H1 (cell line): ENCODE results near the gene MOCS1. TPM values are rescaled to one million over a fixed set of nuclear protein-coding genes. Genes with fewer than 3 reads are reported as not detected.

ENCODE experiments used
- CTCF ChIA-PET: fragments of 300-600 bp; sonication (Branson Sonifier 250); formaldehyde crosslinking; loops from one replicate; lab custom pipeline; 2021; ENCODE audit not compliant: partially characterized antibody; lab: Charles Lee
- POLR2A ChIA-PET: fragments of 300-600 bp; sonication (Branson Sonifier 250); formaldehyde crosslinking; loops from one replicate; lab custom pipeline; 2021; ENCODE audit warnings: inconsistent platforms; ENCODE audit not compliant: partially characterized antibody; lab: Charles Lee
- DNase-seq, 2 experiments: peaks; one replicate each; pipeline versions ENCODE4 v3.0.0 to v3.0.0-alpha.2; 2010 to 2022; ENCODE audit warnings: low spot score in 2 of 2, low read depth in 1 of 2, mixed read lengths in 1 of 2
- FAIRE-seq: peaks from 2 replicates; lab custom pipeline; 2011; peaks lifted over from hg19 to GRCh38; lab: Jason Lieb, UNC
- H2AFZ ChIP-seq: 2 replicates; pipeline ENCODE4 v1.8.1; 2012; ENCODE audit warnings: low read length, inconsistent platforms
- H2AK5ac ChIP-seq: 2 replicates; pipeline ENCODE4 v1.6.1; 2013; ENCODE audit warnings: low read depth, low read length
- H2BK120ac ChIP-seq: replicated peaks from 2 replicates; pipeline ENCODE3; 2013; ENCODE audit warnings: low read depth, low read length, inconsistent platforms
- H2BK12ac ChIP-seq: 2 replicates; pipeline ENCODE4 v1.6.1; 2013; ENCODE audit warnings: low read depth, low read length
- H2BK15ac ChIP-seq: 2 replicates; pipeline ENCODE4 v1.6.1; 2013; ENCODE audit warnings: low read length
- H2BK20ac ChIP-seq: 2 replicates; pipeline ENCODE4 v1.6.1; 2013; ENCODE audit warnings: low read length
- H2BK5ac ChIP-seq: 2 replicates; pipeline ENCODE4 v1.6.1; 2013; ENCODE audit warnings: low read depth, low read length
- H3K14ac ChIP-seq: 2 replicates; pipeline ENCODE4 v1.6.1; 2013; ENCODE audit warnings: inconsistent platforms; ENCODE audit not compliant: insufficient read length
- H3K18ac ChIP-seq: 2 replicates; pipeline ENCODE4 v1.6.1; 2013; ENCODE audit warnings: low read length; ENCODE audit errors: extremely low read depth
- H3K23ac ChIP-seq: 2 replicates; pipeline ENCODE4 v1.6.1; 2013; ENCODE audit warnings: inconsistent platforms; ENCODE audit not compliant: insufficient read length
- H3K23me2 ChIP-seq: 2 replicates; pipeline ENCODE4 v1.6.1; 2013; ENCODE audit warnings: low read depth, low read length
- H3K27ac ChIP-seq: 2 replicates; pipeline ENCODE4 v1.6.1; 2011; ENCODE audit warnings: low read depth, low read length, inconsistent platforms
- H3K27me3 ChIP-seq, 4 experiments: replicated peaks in 1 of 4; 1 replicate in 1 of 4; 2 replicates in 3 of 4; pipeline versions ENCODE4 v1.6.1 to v1.8.1; 2011 to 2013; ENCODE audit warnings: low read length in 3 of 4, mild to moderate bottlenecking in 3 of 4, inconsistent platforms in 2 of 4, mixed read lengths in 2 of 4, moderate library complexity in 1 of 4; ENCODE audit not compliant: control insufficient read depth in 3 of 4, insufficient read depth in 3 of 4; ENCODE audit errors: extremely low read depth in 1 of 4
- H3K36me3 ChIP-seq, 4 experiments: 2 replicates each; pipeline versions ENCODE4 v1.6.1 to v1.8.1; 2011 to 2013; ENCODE audit warnings: mild to moderate bottlenecking in 4 of 4, low read length in 3 of 4, moderate library complexity in 2 of 4, control low read depth in 1 of 4, inconsistent platforms in 1 of 4; ENCODE audit not compliant: insufficient read depth in 4 of 4, control insufficient read depth in 2 of 4
- H3K4ac ChIP-seq: replicated peaks from 2 replicates; pipeline ENCODE3; 2013; ENCODE audit warnings: low read length, low read depth, mixed read lengths, inconsistent platforms; ENCODE audit not compliant: insufficient read length
- H3K4me1 ChIP-seq, 4 experiments: replicated peaks in 1 of 4; 1 replicate in 1 of 4; 2 replicates in 3 of 4; pipeline versions ENCODE4 v1.6.1 to v1.8.1; 2011 to 2013; ENCODE audit warnings: low read length in 3 of 4, inconsistent platforms in 2 of 4, mixed read lengths in 1 of 4; ENCODE audit not compliant: insufficient read depth in 4 of 4, control insufficient read depth in 3 of 4
- H3K4me2 ChIP-seq, 2 experiments: 2 replicates each; pipeline versions ENCODE4 v1.6.1 to v1.8.1; 2011 to 2013; ENCODE audit warnings: low read depth in 2 of 2, low read length in 2 of 2, control low read depth in 1 of 2, inconsistent platforms in 1 of 2, mild to moderate bottlenecking in 1 of 2; ENCODE audit not compliant: insufficient read depth in 1 of 2
- H3K4me3 ChIP-seq, 4 experiments: fragments of 200-600, 300-600 bp in 1 of 4; sonication (generic), shearing (Covaris generic), sonication (Bioruptor Twin) in 1 of 4; 2 replicates each; pipeline versions ENCODE4 v1.5.1 to v1.8.1; 2011 to 2016; ENCODE audit warnings: low read length in 4 of 4, low read depth in 3 of 4, control low read depth in 2 of 4, inconsistent platforms in 2 of 4, mild to moderate bottlenecking in 2 of 4, mixed read lengths in 1 of 4, moderate library complexity in 1 of 4; ENCODE audit not compliant: insufficient read depth in 2 of 4; ENCODE audit errors: extremely low read depth in 1 of 4
- H3K56ac ChIP-seq: replicated peaks from 2 replicates; pipeline ENCODE3; 2013; ENCODE audit warnings: low read depth, mild to moderate bottlenecking, mixed read lengths, low read length, inconsistent platforms; ENCODE audit not compliant: insufficient read length
- H3K79me1 ChIP-seq: 2 replicates; pipeline ENCODE4 v1.6.1; 2013; ENCODE audit warnings: low read depth, low read length, control low read depth
- H3K79me2 ChIP-seq, 2 experiments: 2 replicates each; pipeline versions ENCODE4 v1.6.1 to v1.8.1; 2012 to 2013; ENCODE audit warnings: low read length in 2 of 2, mild to moderate bottlenecking in 2 of 2, inconsistent platforms in 1 of 2; ENCODE audit not compliant: insufficient read depth in 2 of 2, control insufficient read depth in 1 of 2
- H3K9ac ChIP-seq, 4 experiments: replicated peaks in 1 of 4; 1 replicate in 1 of 4; 2 replicates in 3 of 4; pipeline versions ENCODE4 v1.6.1 to v1.8.1; 2011 to 2013; ENCODE audit warnings: low read depth in 3 of 4, low read length in 3 of 4, control low read depth in 2 of 4, mild to moderate bottlenecking in 2 of 4, moderate library complexity in 2 of 4, inconsistent platforms in 1 of 4; ENCODE audit errors: extremely low read depth in 1 of 4
- H3K9me3 ChIP-seq, 2 experiments: 2 replicates each; pipeline versions ENCODE4 v1.6.1 to v1.8.1; 2012 to 2013; ENCODE audit warnings: mild to moderate bottlenecking in 2 of 2, moderate library complexity in 2 of 2, control low read depth in 1 of 2, inconsistent platforms in 1 of 2, low read depth in 1 of 2, low read length in 1 of 2, mixed read lengths in 1 of 2; ENCODE audit not compliant: insufficient read depth in 2 of 2
- H4K20me1 ChIP-seq, 2 experiments: replicated peaks in 1 of 2; 2 replicates each; pipeline versions ENCODE3 to v1.8.1; 2011 to 2013; ENCODE audit warnings: inconsistent platforms in 2 of 2, low read length in 2 of 2, mild to moderate bottlenecking in 1 of 2; ENCODE audit not compliant: insufficient read depth in 2 of 2, control insufficient read depth in 1 of 2
- H4K5ac ChIP-seq: 2 replicates; pipeline ENCODE4 v1.6.1; 2013; ENCODE audit warnings: low read length, low read depth, mixed read lengths, inconsistent platforms; ENCODE audit not compliant: insufficient read length
- H4K8ac ChIP-seq: 2 replicates; pipeline ENCODE4 v1.8.0; 2013; ENCODE audit warnings: mild to moderate bottlenecking, moderate library complexity, low read length, inconsistent platforms; ENCODE audit not compliant: insufficient read depth; ENCODE audit errors: extremely low read depth
- H4K91ac ChIP-seq: replicated peaks from 2 replicates; pipeline ENCODE3; 2013; ENCODE audit warnings: low read length, mixed read lengths, inconsistent platforms; ENCODE audit not compliant: insufficient read length
- ASH2L ChIP-seq: fragments of 200-600, 300-600 bp; sonication (generic); IDR thresholded peaks from one replicate; pipeline ENCODE4 v1.7.1; 2017; ENCODE audit warnings: low read length
- CTBP2 ChIP-seq: IDR thresholded peaks from 2 replicates; pipeline ENCODE4 v1.7.0; 2011; ENCODE audit warnings: borderline replicate concordance, mild to moderate bottlenecking, moderate library complexity, mixed read lengths, low read length; ENCODE audit not compliant: insufficient read depth, insufficient read length
- E2F6 ChIP-seq: IDR thresholded peaks from 2 replicates; pipeline ENCODE4 v1.6.1; 2012; ENCODE audit warnings: inconsistent platforms
- SAP30 ChIP-seq: fragments of 300-600 bp; sonication (generic); IDR thresholded peaks from 2 replicates; pipeline ENCODE4 v1.7.1; 2012; ENCODE audit warnings: low read length, moderate library complexity, mild to moderate bottlenecking, inconsistent platforms; ENCODE audit not compliant: insufficient read depth, insufficient replicate concordance
- SP1 ChIP-seq: IDR thresholded peaks from 2 replicates; pipeline ENCODE4 v1.6.1; 2011; ENCODE audit warnings: low read depth, low read length
- SUZ12 ChIP-seq: fragments of 200-600 bp; sonication (generic); IDR thresholded peaks from 2 replicates; pipeline ENCODE4 v1.6.1; 2012; ENCODE audit warnings: mild to moderate bottlenecking, inconsistent platforms, low read length, moderate library complexity, mixed read lengths
- TAF1 ChIP-seq: IDR thresholded peaks from 2 replicates; pipeline ENCODE4 v1.6.1; 2011; ENCODE audit warnings: mild to moderate bottlenecking, low read depth, low read length
- ZNF274 ChIP-seq: IDR thresholded peaks from 2 replicates; pipeline ENCODE4 v1.7.0; 2012; ENCODE audit warnings: low read length, borderline replicate concordance; ENCODE audit errors: extremely low read depth
- WGBS, 2 experiments: shearing (Covaris generic) in 1 of 2; methylation state at CpG; one replicate each; pipeline versions ENCODE4 v1.1.6 to v1.1.7; 2013 to 2015; ENCODE audit warnings: low lambda C conversion rate in 2 of 2, mixed read lengths in 2 of 2, inconsistent platforms in 1 of 2, low coverage in 1 of 2, missing lambda C conversion rate in 1 of 2; ENCODE audit not compliant: insufficient replicate concordance in 2 of 2, insufficient coverage in 1 of 2, insufficient read length in 1 of 2; ENCODE audit errors: extremely low coverage in 1 of 2, missing lambda C conversion rate in 1 of 2; 5-methylcytosine and 5-hydroxymethylcytosine counted together
- polyA plus RNA-seq, 7 experiments: library from polyadenylated mRNA; depleted of rRNA in 3 of 7; stranded (reverse) in 5 of 7; unstranded in 2 of 7; fragments of >200 nt in 5 of 7; fragments of 200-250 nt in 2 of 7; gene quantifications; 1 replicate in 5 of 7; 2 replicates in 1 of 7; 4 replicates in 1 of 7; pipeline versions ENCODE4 v1.2.1 to v1.2.3, GENCODE V29; 2011 to 2013; ENCODE audit warnings: missing spikeins in 2 of 7, mixed read lengths in 2 of 7
- total RNA-seq: library from RNA; stranded (reverse); fragmentation: NEBNext Ultra II Directional; extraction: Animal tissue kit (Norgen Biotek cat#: 25700); gene quantifications from 2 replicates; pipeline ENCODE4 v1.2.1, GENCODE V29; 2021

Gene MOCS1
- total and polyA plus RNA-seq, 2 of the 8 experiments (the other 6 are each of a cell fraction or from before 2014, with no cell fraction given): 13.4 to 19.7 TPM

DNA sequence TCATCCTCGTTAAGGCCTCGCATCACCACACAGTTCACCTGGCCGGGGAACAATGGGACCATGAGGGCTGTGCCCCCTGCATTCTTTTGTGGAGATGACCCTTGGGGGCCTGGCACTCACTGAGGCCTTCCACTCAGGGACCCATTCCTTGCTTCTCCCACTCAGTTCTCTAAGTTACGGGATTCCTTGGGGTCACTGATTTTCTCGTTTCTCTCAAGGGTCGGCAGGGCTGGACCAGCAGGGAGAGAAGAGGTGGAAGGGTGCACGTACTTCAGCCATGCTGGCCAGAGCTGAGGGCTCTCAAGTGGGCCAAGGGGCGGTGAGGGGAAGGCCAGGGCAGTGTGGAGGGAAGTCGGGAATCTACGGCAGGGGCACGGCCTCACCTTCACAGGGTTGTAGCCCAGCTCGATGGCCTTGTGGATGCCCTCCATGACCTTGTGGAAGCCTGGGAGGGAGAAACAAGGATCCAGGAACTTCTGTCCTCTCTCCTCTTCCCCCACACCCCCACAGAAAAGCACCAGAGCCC is 20.8 kb downstream of the MOCS1 start:
- no peak overlapping the region for H3K4me3 ChIP-seq
- POLR2A ChIA-PET: no interaction called here
- H4K8ac ChIP-seq: no peak overlapping the region
- no peak overlapping the region for H2BK20ac ChIP-seq
- no peak for DNase-seq
- no peaks in the 10 kb centered on the region for H4K20me1 ChIP-seq
- no peak overlapping the region for H3K4me2 ChIP-seq
- H2BK120ac ChIP-seq: no peak overlapping the region
- no peak for TF ChIP-seq SAP30
- no peak for TF ChIP-seq SP1
- no peak for TF ChIP-seq E2F6
- TF ChIP-seq SUZ12: no peak
- no peak for TF ChIP-seq CTBP2
- TF ChIP-seq TAF1: no peak
- no peak for TF ChIP-seq ZNF274
- TF ChIP-seq ASH2L: no peak
- FAIRE-seq: no peak
- no peaks in the 10 kb centered on the region for H3K9me3 ChIP-seq
- H3K23ac ChIP-seq: no peak overlapping the region
- no peak overlapping the region for H3K9ac ChIP-seq
- CTCF ChIA-PET: interaction anchor here (0.6 to 1.6 kb wide), 2 partner anchors 512 to 552 kb away, joined by 3 to 5 read pairs; no protein-coding TSS in a partner anchor
- H3K79me1 ChIP-seq: no peaks in the 10 kb centered on the region
- no peak overlapping the region for H2BK5ac ChIP-seq
- H2BK12ac ChIP-seq: no peak overlapping the region
- H2BK15ac ChIP-seq: no peak overlapping the region
- 95% methylated on average over 10 of the region's 12 CpGs; no CpG with 5 or more reads in 1 of the 2 experiments for whole genome bisulfite sequencing, 2 experiments
- H3K27me3 ChIP-seq: no peaks in the 10 kb centered on the region
- no peak overlapping the region for H3K27ac ChIP-seq
- no peak overlapping the region for H4K91ac ChIP-seq
- no peaks in the 10 kb centered on the region for H3K23me2 ChIP-seq
- no peaks in the 10 kb centered on the region for H3K79me2 ChIP-seq
- H3K36me3 ChIP-seq: peaks cover 0 to 8% (median 3%) of the 10 kb centered on the region in 4 experiments; a peak in 4 of 8 replicates
- H3K18ac ChIP-seq: no peak overlapping the region
- H3K14ac ChIP-seq: no peak overlapping the region
- H4K5ac ChIP-seq: no peak overlapping the region
- H3K56ac ChIP-seq: no peak overlapping the region
- peaks cover 0 to 2% (median 0%) of the 10 kb centered on the region in 4 experiments; a peak in 1 of 7 replicates for H3K4me1 ChIP-seq
- no peak overlapping the region for H3K4ac ChIP-seq
- no peak overlapping the region for H2AFZ ChIP-seq
- H2AK5ac ChIP-seq: no peak overlapping the region
